HG02884 (cell line): ENCODE results near the gene TUBB2B.
"Not testable (repeated sequence)": the region's sequence is repeated elsewhere in the genome, so short reads cannot be mapped to it uniquely, and the experiment has no call there.

ENCODE experiments used
- ATAC-seq: cut with Tn5 transposase; IDR thresholded peaks from one replicate; pipeline ENCODE4 v1.9.1; 2021; ENCODE audit warnings: mild to moderate bottlenecking, moderate library complexity; ENCODE audit not compliant: unreplicated experiment

Gene TUBB2B

DNA sequence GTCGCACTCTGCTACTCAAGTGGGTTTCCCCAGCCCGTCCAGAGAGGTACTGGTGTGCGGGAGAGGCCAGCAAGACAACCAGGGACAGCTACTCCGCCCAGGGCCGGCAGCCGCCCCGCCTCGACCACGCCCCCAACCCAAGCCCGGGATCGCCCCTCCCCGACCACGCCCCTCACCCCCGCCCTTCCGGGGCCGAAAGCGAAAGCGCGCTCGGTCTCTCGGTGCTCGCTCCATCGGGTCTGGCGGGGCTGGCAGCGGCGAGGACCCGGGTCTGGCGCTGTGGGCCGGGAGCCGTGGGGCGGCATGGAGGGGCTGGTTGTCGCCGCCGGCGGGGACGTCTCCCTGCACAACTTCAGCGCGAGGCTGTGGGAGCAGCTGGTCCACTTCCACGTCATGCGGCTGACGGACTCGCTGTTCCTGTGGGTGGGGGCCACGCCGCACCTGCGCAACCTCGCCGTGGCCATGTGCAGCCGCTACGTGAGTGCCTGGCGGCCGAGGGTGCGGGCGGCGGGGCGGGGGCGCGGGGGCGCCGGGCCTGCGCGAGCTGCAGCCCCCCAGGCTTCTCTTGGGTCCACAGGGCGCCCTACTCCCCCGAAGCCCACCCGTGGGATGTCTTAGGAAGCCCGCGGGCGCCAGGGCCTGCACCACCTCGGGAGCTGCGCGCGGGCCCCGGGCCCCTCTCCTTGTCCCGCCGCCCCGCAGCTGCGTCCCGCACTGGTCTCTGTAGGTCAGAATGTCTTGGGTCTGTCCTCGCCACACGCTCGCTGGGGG lies 31.5 kb upstream of the TUBB2B start, which contains the start of gene PSMG4:
PSMG4 (plus strand) TSS at position 228 of the 771 bp plus-strand sequence; CDS start at position 304, 76 bp downstream.
- ATAC-seq: peak; percentile 63

DNA sequence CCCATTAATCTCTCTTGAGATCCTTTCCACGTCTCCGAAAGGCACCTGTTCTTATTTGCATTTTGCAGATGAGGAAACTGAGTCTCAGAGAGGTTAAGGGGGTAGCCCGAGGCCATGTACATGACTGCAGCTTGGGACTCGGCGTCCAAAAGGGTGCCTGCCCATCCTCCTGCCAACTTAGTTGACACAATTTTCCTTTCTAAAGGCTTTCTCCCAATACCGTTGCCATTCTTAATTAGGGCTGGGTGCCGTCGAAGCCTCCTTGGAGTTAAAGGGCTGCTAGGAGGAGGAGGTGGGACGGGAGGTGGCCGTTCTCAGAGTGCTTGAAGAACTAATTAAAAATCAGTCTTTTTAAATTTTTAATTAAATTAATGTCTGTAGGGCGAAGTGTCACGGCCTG lies 30.7 kb upstream of the TUBB2B start:
- no peak for ATAC-seq

DNA sequence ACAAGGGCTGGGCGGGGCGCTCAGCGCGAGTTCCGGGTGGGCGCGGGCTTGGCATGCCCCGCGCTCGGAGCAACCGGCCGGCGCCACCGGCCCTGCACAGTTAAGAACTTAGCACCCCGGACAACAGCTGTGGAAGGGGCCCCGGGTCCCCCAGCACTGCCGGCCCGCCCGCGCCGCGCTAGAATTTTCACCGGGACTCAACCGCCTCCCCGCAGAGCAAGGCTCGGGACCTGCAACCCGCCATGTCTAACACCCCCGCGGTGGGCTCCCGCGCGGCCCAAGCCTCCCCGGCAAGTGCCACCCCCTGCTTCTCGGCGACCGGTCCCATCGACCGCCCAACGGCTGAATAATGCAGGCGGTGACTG lies 26.1 kb upstream of the TUBB2B start:
- ATAC-seq: no peak

DNA sequence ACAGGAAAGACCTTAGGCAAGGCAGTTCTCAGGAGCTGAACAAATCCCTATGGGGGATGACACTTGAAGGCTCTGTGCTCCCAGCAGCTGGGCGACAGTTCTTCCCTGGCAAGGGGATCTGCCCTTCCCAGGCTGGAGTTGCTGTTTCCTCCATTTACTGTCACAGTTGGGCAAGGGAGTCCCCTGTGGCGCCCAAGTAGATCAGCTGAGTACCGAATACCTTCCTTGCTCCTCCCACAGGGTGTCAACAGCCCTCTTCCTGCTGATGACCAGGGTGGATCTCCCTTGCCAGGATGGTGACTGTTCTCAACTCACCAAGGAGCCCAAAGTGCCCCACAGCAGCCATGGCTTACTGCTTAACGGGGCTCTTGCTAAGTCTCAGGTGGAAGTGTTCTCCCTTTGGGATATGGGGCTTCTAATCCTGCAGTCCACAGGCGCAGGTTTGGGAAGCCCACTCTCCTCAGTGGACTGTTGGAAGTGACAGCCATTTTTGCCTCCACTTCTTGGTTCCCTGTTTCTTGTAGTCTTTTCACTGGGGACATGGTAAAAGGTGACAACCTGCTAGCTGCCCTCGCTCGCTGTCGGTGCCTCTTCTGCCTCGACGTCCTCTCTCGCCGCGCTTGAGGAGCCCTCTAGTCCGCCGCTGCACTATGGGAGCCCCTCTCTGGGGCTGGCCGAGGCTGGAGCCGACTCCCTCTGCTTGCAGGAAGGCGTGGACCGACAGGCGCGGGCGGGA lies 25.6 kb upstream of the TUBB2B start:
- ATAC-seq: no peak

DNA sequence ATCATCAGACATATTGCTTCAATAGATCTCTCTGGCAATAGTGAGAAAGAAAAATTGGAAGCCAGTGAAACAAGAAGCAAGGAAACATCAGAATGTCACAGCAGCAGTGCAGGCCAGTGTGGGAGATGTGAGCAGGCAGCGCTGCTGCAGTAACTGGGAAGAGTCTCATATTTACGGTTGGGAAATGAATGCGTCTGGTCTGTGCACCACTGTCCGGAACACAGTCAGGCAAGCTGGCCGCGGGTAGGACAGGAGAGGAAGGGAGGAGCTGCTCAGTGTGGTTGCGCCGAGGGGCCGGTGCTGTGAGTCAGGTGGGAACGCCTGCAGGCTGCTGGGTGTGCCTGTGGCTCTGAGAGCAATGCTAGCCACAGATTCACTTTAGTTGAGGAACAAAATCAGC lies 24.9 kb upstream of the TUBB2B start:
- no peak for ATAC-seq

DNA sequence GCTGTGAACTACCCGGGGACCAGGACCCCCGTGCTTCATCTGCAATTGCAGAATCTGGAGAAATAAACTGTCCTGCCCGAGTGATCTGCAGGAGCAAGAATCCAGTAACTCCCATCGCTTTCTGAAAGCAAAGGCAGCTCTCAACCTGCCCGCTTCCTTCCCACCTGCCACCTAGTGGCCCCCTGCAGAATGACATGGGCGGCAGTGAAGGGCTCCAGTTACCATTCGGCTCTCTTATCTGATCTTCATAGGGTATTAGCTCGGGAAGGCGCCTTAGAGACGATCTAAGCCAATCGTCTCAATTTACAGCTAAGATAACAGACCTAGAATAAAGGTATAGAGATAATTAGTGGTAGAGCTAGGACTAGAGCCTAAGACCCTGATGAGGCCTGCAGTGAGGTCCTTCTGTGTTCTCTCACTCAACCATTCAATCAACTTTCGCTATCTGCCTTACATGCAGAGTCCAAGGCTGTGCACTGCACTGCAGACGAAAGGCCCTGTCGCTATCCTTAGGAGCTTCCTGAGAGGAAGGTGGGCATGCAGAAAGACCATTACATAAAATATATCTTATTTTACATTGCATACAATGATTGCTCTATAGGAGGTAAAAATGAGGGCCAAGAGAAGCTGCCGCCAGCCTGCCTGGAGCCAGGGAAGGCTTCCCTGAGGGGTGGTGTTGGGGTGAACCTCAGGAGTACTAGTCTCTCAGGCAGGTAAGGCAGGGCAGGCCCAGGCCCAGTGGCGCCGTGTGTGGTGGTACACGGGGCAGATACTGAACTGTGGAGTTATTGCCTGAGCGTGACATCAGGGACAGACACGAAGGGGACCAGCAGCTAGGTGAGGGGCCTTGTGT lies 24.2 kb upstream of the TUBB2B start:
- ATAC-seq: peak; percentile 84

DNA sequence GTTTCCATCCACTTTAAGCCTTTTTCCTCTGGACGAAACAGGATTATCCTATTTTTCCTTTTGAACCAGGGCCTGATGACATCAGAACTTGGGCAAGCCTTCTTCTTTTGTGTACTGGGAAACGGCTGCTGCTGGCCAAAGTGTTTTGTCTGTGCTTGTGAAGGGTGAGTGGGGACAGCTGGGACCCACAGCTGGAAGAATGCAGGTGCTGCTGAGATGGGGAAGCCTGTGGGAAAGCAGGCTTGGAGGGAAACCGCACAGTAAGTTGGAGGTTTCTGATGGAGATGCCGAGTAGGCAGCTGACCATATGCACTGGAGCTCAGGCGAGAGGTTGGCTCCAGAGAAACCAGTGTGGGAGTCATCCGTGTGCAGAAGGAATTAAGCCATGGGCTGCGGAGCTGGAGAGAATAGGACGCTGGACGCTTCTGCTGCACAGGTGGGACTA lies 22.8 kb upstream of the TUBB2B start:
- no peak for ATAC-seq

DNA sequence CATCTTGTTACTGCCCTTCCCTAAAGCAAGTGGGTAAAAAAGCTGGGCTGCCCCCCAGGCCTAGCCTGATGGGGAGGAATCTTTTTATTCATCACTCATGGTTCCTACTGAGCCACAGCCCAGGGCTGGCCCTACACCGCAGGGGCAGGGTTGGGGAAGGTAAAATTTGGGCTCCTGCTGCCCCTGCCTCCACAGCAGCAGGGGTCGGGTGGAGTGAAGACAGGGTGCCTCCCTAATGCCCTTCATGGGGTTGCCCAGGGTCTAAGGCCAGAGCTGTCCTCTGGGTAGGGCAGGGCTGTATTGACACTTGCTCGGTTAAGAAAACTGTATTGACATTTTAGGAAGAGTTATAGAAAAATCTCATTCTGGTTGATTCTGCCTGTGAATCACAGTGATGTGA lies 22.4 kb upstream of the TUBB2B start:
- no peak for ATAC-seq

DNA sequence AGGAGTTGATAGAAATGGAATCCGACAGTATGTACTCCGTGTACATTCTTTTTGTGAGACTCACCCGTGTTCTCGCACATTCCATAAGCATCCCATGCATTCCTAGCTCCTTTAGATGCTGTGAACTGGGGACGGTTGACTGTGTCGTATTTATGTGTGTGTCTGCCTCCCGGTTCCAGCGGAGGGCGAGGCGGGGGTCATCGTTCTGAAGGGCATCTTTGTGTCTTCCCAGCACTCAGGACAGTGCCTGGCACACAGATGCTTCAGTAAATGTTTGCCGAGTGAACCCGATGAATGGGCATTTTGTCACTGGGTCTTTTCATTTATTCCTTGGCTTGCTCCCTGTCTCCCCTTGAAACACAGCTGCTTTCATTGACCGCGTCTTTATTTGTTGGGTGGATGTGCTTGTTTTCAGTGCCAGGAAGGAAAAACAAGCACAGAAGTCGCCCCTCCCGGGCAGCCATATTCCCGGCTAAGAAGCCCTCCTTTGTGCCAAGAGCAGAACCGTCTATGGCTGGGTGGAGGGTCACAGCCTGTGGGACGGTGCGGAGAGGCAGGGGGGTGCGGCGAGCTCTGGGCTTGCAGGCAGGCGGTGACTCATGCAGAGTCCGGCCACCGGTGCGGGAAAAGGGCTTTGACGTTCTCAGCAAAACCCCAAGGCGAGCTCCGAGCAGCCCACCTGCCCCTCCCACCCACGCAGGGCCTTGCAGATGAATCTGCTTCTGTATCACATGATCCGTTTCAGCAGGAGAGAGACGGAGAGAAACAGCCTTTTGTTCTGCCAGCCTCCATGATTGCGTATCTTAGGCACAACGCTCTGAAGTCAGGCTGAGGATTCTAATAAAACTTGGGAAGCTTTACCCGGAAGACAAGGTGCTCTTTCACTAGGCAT lies 20.0 kb upstream of the TUBB2B start:
- no peak for ATAC-seq

DNA sequence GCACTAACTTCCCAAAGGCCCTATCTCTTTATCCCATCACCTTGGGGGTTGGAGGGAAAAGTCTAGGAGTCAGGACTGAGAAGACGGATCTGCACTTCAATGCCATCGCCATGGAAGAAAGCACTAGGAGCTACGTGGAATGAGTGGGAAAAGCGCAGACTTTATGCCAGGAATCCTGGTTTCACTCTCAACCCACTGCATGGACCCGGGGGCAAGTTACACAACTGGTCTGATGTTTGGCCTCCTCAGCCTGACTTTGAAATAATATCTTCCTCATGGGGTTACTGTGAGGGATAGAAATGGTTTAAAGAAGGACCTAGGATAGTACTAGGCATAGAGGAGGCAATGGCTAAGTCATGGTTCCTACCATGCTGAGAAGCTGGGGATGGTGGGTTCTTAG lies 17.8 kb upstream of the TUBB2B start:
- ATAC-seq: no peak

DNA sequence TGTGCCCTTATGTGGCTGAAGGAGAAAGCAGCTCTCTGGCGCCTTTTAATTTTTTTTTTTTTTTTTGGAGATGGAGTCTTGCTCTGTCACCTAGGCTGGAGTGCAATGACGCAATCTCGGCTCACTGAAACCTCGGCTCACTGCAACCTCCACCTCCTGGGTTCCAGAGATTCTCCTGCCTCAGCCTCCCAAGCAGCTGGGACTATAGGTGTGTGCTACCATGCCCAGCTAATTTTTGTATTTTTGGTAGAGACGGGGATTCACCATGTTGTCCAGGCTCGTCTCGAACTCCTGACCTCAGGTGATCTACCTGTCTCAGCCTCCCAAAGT lies 17.3 kb upstream of the TUBB2B start:
- ATAC-seq: not testable (repeated sequence)

DNA sequence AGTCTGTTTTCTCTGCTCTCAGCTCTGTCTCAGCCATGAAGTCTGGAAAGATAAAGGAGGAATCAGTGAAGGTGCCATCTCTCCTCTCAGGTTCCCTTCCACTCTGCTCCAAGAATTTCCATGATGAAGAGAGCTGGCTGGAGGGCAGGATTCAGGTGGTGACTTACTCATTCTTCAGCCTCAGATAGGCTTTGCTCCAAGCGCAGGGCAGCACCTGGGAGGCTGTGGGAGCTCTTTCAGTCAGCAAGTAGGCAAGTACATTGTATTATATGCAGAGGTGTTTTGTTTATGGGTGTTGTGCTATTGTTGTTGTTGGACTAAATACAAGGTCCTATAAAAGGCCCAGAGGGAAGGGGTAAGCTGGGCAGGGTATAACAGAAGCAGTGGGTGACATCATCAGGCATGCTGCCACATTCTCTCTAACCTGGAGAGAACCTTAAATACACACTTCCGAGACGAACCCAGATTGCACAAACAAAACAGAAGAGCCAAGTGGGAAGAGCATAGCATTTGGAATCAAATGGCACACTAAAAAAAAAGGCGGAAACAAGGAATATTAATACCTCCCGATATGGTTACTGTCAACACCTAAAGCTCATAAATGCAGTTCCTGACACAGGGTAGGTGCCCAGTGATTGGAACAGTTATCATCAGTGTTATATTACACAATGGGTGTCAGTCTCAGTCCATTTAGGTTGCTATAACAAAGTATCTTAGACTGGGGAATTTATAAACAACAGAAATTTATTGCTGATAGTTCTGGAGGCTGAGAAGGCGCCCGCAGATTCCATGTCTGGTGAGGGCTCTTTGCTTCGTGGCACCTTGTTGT lies 16.8 kb upstream of the TUBB2B start:
- ATAC-seq: no peak

DNA sequence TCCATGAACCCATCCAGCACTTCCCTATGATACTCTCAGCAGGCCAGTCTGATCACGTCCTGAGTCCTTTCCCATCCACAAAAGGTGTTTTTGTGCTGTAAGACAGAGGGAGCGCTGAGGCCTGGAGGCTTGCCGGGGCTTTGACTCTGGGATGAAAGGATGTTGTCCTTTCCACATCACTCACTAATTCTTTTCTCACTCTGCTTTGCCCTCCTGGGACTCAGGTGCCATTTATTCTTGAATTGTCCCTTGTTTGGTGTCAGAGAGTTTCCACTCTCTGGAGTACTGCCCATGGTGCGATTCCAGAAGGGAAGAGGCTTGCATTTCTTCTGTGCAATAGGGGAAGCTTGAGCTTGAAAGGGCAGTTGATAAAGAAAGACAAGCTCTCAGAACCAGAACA lies 15.3 kb upstream of the TUBB2B start:
- ATAC-seq: no peak

DNA sequence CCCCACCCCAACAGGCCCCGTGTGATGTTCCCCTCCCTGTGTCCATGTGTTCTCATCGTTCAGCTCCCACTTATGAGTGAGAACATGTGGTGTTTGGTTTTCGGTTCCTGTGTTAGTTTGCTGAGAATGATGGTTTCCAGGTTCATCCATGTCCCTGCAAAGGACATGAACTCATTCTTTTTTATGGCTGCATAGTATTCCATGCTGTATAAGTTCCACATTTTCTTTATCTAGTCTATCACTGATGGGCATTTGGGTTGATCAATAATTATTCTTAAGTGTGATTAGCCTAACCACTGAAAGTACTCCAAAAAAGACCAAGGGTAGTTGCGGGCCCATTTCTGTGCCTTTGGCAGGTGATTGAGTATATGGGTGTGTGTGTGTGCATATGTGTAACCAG lies 14.3 kb upstream of the TUBB2B start:
- not testable (repeated sequence) for ATAC-seq

DNA sequence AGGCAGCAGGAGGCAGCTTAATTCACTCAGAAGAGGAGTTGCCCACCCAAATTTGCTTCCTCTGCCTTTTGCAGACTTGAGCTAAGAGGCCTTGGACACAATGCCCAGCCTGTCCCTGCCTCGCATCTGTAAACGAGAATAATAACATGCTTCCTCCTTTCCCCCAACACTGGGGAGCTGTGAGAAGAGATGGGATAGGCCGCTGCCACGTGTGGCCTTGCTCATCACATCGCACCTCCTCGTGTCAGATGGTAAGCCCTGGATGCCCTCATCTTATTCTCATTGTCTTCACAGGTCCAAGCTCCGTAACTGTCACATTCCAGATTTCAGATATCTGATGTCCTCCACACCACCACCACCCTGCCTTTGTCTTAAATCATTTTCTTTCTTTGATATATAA lies 13.1 kb upstream of the TUBB2B start:
- ATAC-seq: no peak

DNA sequence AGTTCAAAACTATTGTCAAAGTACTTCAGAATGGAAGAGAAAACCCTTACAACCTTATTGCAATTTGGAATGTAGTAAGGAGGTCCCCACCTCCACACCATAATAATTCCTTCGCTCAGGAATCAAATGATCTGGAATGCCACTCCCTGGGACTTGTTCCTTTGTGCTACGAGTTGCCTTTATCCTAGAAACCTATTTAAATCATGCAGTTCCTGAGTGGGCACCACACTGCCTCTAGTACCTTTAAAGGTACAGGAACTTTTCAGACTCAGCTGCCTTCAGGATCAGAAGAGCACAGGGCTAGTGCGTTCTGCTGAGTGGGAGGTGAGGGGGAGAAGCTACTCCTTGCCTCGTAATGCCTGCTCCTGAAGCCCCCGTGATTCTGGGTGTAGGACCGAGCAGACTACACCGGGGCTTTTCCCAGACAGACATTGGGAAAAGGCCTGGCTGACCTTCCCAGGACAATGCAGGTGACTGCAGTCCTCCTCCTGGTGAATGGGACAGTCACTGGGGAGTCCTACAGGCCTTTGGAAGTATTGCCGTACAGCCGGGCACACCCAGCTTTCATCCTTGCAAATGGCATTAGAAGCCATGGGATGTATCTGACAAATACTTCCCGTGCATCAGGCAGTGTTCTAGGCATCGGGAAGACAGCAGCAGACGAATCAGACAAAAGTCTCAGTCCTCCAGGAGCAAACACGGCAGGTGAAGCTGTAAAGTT lies 11.8 kb upstream of the TUBB2B start:
- no peak for ATAC-seq

DNA sequence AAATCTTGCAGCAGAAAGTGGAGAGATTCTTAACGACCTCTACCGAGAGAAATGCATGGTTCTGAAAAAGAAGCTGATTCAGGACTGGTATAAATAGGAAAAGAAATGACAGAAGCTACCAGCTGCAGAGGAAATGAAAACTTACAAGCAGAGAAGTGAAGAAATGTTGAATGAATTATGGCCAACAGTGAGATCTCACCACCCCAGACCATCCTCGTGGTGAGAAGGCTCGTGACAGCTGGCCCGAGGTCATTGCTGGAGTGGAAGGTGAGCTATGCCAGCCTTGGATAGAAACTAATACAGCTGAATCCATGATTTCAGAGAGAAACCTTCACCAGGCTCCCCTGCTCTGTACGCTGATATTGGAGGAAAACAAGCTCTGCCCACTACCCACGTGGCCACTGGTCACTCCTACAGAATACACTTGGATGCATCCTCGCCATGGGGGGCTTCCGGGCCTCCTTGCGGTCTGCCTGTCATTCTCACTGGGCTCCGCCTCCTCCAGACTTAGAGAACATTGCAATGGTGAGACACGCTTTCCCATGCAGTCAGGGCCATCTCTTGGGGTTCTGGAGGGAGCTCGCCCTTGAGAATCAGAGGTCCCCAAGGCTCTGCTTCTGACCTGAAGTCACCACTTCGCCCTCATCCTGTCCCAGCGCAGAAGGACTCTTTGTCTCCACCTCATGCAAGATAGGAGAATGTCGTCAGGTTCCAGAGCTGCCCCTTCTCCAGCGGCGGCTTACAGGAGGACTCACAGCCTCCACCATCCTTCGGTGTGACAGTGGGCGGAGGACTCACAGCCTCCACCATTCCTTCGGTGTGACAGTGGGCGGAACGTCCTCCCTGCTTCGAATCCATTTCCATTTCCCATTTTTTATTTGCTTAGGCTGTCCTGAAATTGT lies 10.6 kb upstream of the TUBB2B start:
- ATAC-seq: no peak

DNA sequence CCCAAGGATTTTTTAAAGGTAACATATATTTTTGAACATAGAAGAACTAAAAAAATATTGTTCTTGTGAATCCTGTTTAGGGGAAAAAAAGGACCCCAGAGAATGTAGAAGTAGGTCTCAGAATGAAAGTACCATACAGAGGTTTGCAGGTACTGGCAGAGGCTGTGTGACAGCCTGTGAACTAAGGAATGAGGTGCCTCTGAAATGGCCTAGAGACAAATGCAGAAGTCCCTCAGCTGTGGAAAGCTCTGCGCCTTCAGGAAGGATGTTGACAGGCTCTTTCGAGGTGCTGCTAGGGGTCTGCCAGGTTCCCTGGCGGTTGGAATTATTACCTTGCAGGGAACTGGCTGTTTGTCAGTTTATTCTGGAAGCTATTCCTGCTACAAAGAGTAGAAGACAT lies 8.6 kb upstream of the TUBB2B start:
- no peak for ATAC-seq
